Right cardiac atrium (tissue), 5 donors: ENCODE measurements around the gene GDF10. TPM values are rescaled to one million over a fixed set of nuclear protein-coding genes. Genes with fewer than 3 reads are reported as not detected.

ENCODE experiments used
- ATAC-seq, 2 donors: fragments of 200-7000 bp; cut with Tn5 transposase; one replicate each; pipeline versions ENCODE4 v1.8.0 to v1.9.1; 2020; ENCODE audit warnings: moderate library complexity in 2 of 2, mild to moderate bottlenecking in 1 of 2
- DNase-seq, 3 donors: peaks; one replicate each; pipeline ENCODE4 v3.0.0-alpha.2; 2020
- H3K27ac ChIP-seq: one replicate; pipeline ENCODE4 v1.5.1; 2013; ENCODE audit warnings: mild to moderate bottlenecking, low read length, control low read depth, moderate library complexity
- H3K27me3 ChIP-seq: one replicate; pipeline ENCODE4 v1.6.1; 2013; ENCODE audit not compliant: control insufficient read depth, insufficient read depth
- H3K4me1 ChIP-seq: one replicate; pipeline ENCODE4 v1.6.1; 2013; ENCODE audit warnings: low read length; ENCODE audit not compliant: control insufficient read depth, insufficient read depth
- H3K4me3 ChIP-seq: one replicate; pipeline ENCODE4 v1.5.1; 2013; ENCODE audit warnings: low read length, control low read depth
- H3K9me3 ChIP-seq: one replicate; pipeline ENCODE4 v1.6.1; 2013; ENCODE audit warnings: low read length; ENCODE audit not compliant: control insufficient read depth
- WGBS: extraction: QIAGEN DNeasy Blood & Tissue Kit; methylation state at CpG from one replicate; pipeline ENCODE4 v1.1.7; 2013; 5-methylcytosine and 5-hydroxymethylcytosine counted together
- intact Hi-C, 4 donors: fragments of 100-400 bp; cut with DNase I; formaldehyde crosslinking; loops; one replicate each; pipeline versions ENCODE4 v1.11.0 to v1.14.0; 2022 to 2023
- polyA plus RNA-seq: library from polyadenylated mRNA; stranded (reverse); fragments of 200-250 nt; gene quantifications from one replicate; pipeline ENCODE4 v1.2.3, GENCODE V29; 2013
- total RNA-seq, 4 donors: library from RNA; stranded (reverse); fragmentation: NEBNext Ultra II Directional; extraction: Animal tissue kit (Norgen Biotek cat#: 25700); gene quantifications; one replicate each; pipeline ENCODE4 v1.2.1, GENCODE V29; 2021
- donor health status: healthy with polysubstance abuse.
- donor health status: DM: no; HTN: yes; CAD: no.
- donor health status: DM: no; HTN: no; CAD: no.
- donor health status: DM: no; HTN: yes; CAD: no; lungs with severe emphysema.
- donor health status: DM: yes; HTN: yes; CAD: no.

Gene GDF10
- total and polyA plus RNA-seq, 5 donors, result 1.8 to 4.3 (median 2.5) TPM

- Histone ChIP-seq H3K4me1 (no peaks in the 10 kb centered on the region), H3K27me3 (no peaks in the 10 kb centered on the region), H3K9me3 (no peaks in the 10 kb centered on the region), H3K27ac (no peak overlapping the region), H3K4me3 (no peak overlapping the region)
- intact Hi-C loops, result loop anchor here in 1 of 4 donors (5.0 kb wide), 1 partner anchor 309 kb away; no protein-coding TSS in a partner anchor
- no peak for ATAC-seq
- DNase-seq, result no peak
- WGBS, result 88% methylated on average over 5 of the region's 5 CpGs
Observed at GRCh38 chr10:47335906-47336305, 35.9 kb downstream of the GDF10 start.

- no peaks in the 10 kb centered on the region for H3K4me1 ChIP-seq
- no peak for ATAC-seq
- DNase-seq, result no peak
- 76% methylated on average over 15 of the region's 15 CpGs for WGBS
- no peaks in the 10 kb centered on the region for H3K27me3 ChIP-seq
- H3K9me3 ChIP-seq, result no peaks in the 10 kb centered on the region
- no peak overlapping the region for H3K27ac ChIP-seq
- H3K4me3 ChIP-seq, result no peak overlapping the region
- intact Hi-C loops, result loop anchor here in 1 of 4 donors (5.0 kb wide), 1 partner anchor 309 kb away; no protein-coding TSS in a partner anchor
Observed at GRCh38 chr10:47336387-47337134, 36.6 kb downstream of the GDF10 start.

DNA sequence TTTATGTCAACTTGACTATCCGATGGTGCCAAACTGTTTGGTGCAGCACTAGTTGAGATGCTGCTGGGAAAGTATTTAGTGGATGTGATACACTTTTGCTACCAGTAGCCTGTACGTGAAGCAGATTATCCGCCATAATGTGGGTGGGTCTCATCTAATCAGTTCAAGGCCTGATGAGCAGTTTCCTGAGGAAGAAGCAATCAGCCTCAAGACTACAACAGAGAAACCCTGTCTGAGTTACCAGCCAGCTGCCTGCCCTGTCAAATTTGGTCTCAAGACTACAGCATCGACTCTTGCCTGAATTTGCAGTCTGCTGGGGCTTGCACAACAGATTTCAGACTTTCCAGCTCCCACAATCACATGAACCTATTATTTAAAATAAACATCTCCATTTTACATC, 37.3 kb downstream of the GDF10 start:
- DNase-seq (no peak), ATAC-seq (no peak)
- Histone ChIP-seq H3K4me3 (no peak overlapping the region), H3K9me3 (no peaks in the 10 kb centered on the region), H3K4me1 (no peaks in the 10 kb centered on the region), H3K27me3 (no peaks in the 10 kb centered on the region), H3K27ac (no peak overlapping the region)
- 67% methylated on average over 4 of the region's 4 CpGs for WGBS
- intact Hi-C loops, result loop anchor here in 1 of 4 donors (5.0 kb wide), 1 partner anchor 310 kb away; no protein-coding TSS in a partner anchor

- Histone ChIP-seq H3K9me3 (no peaks in the 10 kb centered on the region), H3K27ac (no peak overlapping the region), H3K4me3 (no peak overlapping the region), H3K27me3 (no peaks in the 10 kb centered on the region), H3K4me1 (no peaks in the 10 kb centered on the region)
- ATAC-seq, result no peak
- intact Hi-C loops, result loop anchor here in 1 of 4 donors (5.0 kb wide), 1 partner anchor 312 kb away; no protein-coding TSS in a partner anchor
- DNase-seq, result no peak
- WGBS, result 83% methylated on average over 8 of the region's 8 CpGs
Observed at GRCh38 chr10:47339186-47339735, 39.3 kb downstream of the GDF10 start.

GRCh38 chr10:47339759-47340607, 40.0 kb downstream of the GDF10 start:
- no peaks in the 10 kb centered on the region for H3K9me3 ChIP-seq
- H3K4me1 ChIP-seq, result no peaks in the 10 kb centered on the region
- no peak overlapping the region for H3K4me3 ChIP-seq
- no peak overlapping the region for H3K27ac ChIP-seq
- peak; percentile 18 to 22 for ATAC-seq
- DNase-seq, result no peak
- intact Hi-C loops, result loop anchor here in 1 of 4 donors (5.0 kb wide), 1 partner anchor 313 kb away; no protein-coding TSS in a partner anchor
- H3K27me3 ChIP-seq, result no peaks in the 10 kb centered on the region
- whole genome bisulfite sequencing, result 78% methylated on average over 15 of the region's 15 CpGs

DNA sequence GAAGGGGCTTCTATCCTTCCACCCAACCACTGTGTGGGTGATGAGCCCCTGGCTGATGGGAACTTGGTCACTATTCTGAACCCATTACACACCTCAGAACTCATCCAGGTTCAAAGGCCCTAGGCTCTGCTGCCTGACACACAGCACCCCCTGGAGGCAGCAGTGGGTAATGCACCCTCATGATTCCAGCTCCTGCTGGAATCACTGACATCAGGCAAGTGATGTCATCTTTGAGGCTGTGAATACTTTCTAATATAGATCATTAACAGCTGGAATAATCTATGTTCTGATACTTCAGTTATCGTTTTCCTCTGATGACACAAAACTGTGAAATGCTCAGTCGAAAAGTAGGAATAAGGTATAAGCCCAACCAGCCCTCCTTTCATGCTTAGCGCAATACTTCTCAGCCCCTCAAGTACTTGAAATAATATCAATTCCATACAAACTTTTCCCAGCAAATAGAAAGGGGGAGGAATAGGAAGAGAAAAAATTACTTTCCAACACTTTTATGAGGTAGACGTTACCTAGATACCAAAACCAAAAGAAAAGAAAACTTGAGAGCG, 40.7 kb downstream of the GDF10 start:
- Histone ChIP-seq H3K27me3 (no peaks in the 10 kb centered on the region), H3K4me1 (no peaks in the 10 kb centered on the region), H3K27ac (no peak overlapping the region), H3K4me3 (no peak overlapping the region), H3K9me3 (no peaks in the 10 kb centered on the region)
- peak; percentile 58 to 69 for ATAC-seq
- peak in 2 of 3 donors; percentile 44 to 83 for DNase-seq
- intact Hi-C loops, result no loop called here
- 64% methylated on average over 5 of the region's 5 CpGs for WGBS

DNA sequence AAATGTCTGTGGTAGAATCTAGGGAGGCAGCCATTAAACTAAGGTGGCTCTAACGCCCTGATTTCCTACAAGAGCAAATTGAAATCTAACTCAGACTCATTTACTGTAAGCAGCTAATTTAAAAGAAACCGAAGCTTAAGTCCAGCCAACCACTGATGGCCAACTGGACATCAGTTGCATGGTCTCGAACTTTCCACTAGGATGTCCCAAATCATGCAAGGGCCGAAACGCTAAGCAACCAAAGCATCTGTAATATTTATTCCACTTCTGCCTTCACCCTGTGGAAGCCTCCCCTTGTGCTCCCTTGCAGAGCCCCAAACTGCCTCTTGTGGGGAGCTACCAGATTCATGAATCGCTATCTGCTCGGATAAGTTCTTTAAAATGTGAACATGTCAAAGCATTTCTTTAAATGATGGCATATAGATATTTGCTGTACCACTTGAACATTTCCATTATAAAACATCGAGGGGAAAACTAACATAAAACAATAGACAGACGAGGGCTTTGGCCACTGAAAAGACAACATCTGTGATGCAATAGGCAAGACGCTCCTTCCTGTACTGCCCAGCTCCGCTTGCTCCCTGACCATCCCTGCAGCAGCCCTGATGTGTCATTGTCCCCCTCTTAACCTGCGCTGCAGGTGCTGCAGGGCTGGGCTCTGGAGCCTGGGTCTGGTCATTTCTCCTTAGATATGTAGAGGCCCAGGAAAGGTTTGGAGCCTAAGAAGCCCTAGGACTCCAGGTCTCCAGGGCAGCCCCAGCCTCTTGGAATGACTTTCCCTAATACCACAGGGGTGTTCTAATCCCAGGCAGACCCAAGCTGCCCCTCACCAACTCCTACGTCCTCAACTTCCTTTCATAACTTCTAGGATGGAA, 45.2 kb downstream of the GDF10 start:
- no peak for DNase-seq
- whole genome bisulfite sequencing, result 86% methylated on average over 13 of the region's 13 CpGs
- ATAC-seq, result no peak
- Histone ChIP-seq H3K4me3 (no peak overlapping the region), H3K27me3 (no peaks in the 10 kb centered on the region), H3K27ac (no peak overlapping the region), H3K4me1 (no peaks in the 10 kb centered on the region), H3K9me3 (no peaks in the 10 kb centered on the region)
- intact Hi-C loops, result no loop called here

DNA sequence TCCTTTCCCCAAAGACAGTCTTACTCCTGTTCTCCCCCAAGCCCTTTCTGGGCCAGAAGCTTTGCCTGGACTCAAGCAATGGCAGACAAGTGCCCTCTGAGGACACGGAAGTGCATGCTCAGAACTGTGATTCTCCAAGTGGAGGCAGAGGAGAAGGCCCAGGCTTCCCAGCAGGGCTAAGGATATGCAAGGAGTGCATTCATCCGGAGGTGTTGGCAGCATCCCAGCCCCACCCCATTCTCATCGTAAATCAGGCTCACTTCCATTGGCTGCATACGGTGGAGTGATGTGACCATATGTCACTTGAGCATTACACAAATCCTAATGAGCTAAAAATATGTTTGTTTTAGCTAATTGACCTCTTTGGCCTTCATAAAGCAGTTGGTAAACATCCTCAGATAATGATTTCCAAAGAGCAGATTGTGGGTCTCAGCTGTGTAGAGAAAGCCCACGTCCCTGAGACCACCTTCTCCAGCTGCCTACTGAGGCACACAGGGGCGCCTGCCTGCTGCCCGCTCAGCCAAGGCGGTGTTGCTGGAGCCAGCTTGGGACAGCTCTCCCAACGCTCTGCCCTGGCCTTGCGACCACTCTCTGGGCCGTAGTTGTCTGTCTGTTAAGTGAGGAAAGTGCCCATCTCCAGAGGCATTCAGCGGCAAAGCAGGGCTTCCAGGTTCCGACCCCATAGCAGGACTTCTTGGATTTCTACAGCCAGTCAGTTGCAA, 46.7 kb downstream of the GDF10 start:
- H3K27me3 ChIP-seq, result no peaks in the 10 kb centered on the region
- no peak overlapping the region for H3K4me3 ChIP-seq
- no peaks in the 10 kb centered on the region for H3K9me3 ChIP-seq
- H3K4me1 ChIP-seq, result no peaks in the 10 kb centered on the region
- 76% methylated on average over 13 of the region's 13 CpGs for WGBS
- no peak overlapping the region for H3K27ac ChIP-seq
- intact Hi-C loops, result no loop called here
- DNase-seq (no peak), ATAC-seq (no peak)

DNA sequence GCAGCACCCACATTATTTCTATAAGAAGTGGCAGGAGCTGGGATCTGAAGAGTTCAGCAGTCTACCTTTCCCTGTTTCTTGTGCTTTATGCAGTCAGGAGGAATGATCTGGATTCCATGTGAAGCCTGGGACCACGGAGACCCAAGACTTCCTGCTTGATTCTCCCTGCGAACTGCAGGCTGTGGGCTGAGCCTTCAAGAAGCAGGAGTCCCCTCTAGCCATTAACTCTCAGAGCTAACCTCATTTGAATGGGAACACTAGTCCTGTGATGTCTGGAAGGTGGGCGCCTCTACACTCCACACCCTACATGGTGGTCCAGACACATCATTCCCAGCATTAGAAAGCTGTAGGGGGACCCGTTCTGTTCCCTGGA, 47.3 kb downstream of the GDF10 start:
- H3K27ac ChIP-seq, result no peak overlapping the region
- no peaks in the 10 kb centered on the region for H3K9me3 ChIP-seq
- 68% methylated on average over 4 of the region's 4 CpGs for WGBS
- intact Hi-C loops, result no loop called here
- no peaks in the 10 kb centered on the region for H3K4me1 ChIP-seq
- H3K27me3 ChIP-seq, result no peaks in the 10 kb centered on the region
- ATAC-seq (no peak), DNase-seq (no peak)
- no peak overlapping the region for H3K4me3 ChIP-seq
